Stimulated activated naive CD8-positive, alpha-beta T cell treated with anti-CD3 and anti-CD28 coated beads, Interleukin-15, Interleukin-2, amounts not matched to agents 100 ng/mL and 50 ng/mL, for 24 hours (primary cell): ENCODE data around the gene GDPD5.

Source experiments
- H3K27ac Mint-ChIP-seq: one replicate; pipeline ENCODE4 v1.8.0; 2021; ENCODE audit warnings: mild to moderate bottlenecking, mixed read lengths
- H3K27me3 Mint-ChIP-seq: one replicate; pipeline ENCODE4 v1.8.0; 2021; ENCODE audit warnings: mixed read lengths
- H3K36me3 Mint-ChIP-seq: one replicate; pipeline ENCODE4 v1.8.0; 2021; ENCODE audit warnings: low read depth, mixed read lengths
- H3K4me1 Mint-ChIP-seq: one replicate; pipeline ENCODE4 v1.8.0; 2021; ENCODE audit warnings: low read depth, mixed read lengths
- H3K4me3 Mint-ChIP-seq: one replicate; pipeline ENCODE4 v1.8.0; 2021; ENCODE audit warnings: mild to moderate bottlenecking, mixed read lengths
- H3K9me3 Mint-ChIP-seq: one replicate; pipeline ENCODE4 v1.8.0; 2021; ENCODE audit warnings: mixed read lengths

The GDPD5 gene

GRCh38 chr11:75532200-75533048 is 6.7 kb upstream of the GDPD5 start:
- Mint-ChIP-seq H3K4me3 (no peak overlapping the region), H3K36me3 (no peaks in the 10 kb centered on the region), H3K9me3 (no peaks in the 10 kb centered on the region), H3K27me3 (peaks cover 4% of the 10 kb centered on the region), H3K4me1 (peaks cover 32% of the 10 kb centered on the region), H3K27ac (no peak overlapping the region)

- no peak overlapping the region for H3K4me3 Mint-ChIP-seq
- no peaks in the 10 kb centered on the region for H3K36me3 Mint-ChIP-seq
- H3K27ac Mint-ChIP-seq: no peak overlapping the region
- peaks cover 24% of the 10 kb centered on the region for H3K4me1 Mint-ChIP-seq
- peaks cover 4% of the 10 kb centered on the region for H3K27me3 Mint-ChIP-seq
- no peaks in the 10 kb centered on the region for H3K9me3 Mint-ChIP-seq
Measured at GRCh38 chr11:75531325-75531724, 5.6 kb upstream of the GDPD5 start.

GRCh38 chr11:75530577-75530976 is 4.8 kb upstream of the GDPD5 start:
- Mint-ChIP-seq H3K36me3 (no peaks in the 10 kb centered on the region), H3K27me3 (peaks cover 4% of the 10 kb centered on the region), H3K4me3 (no peak overlapping the region), H3K4me1 (peaks cover 23% of the 10 kb centered on the region), H3K27ac (no peak overlapping the region), H3K9me3 (no peaks in the 10 kb centered on the region)

- no peaks in the 10 kb centered on the region for H3K9me3 Mint-ChIP-seq
- H3K27me3 Mint-ChIP-seq: peaks cover 11% of the 10 kb centered on the region
- H3K4me3 Mint-ChIP-seq: no peak overlapping the region
- H3K27ac Mint-ChIP-seq: no peak overlapping the region
- H3K4me1 Mint-ChIP-seq: peaks cover 30% of the 10 kb centered on the region
- no peaks in the 10 kb centered on the region for H3K36me3 Mint-ChIP-seq
Measured at GRCh38 chr11:75527938-75528735, 2.4 kb upstream of the GDPD5 start.

GRCh38 chr11:75527130-75527529 is 1.4 kb upstream of the GDPD5 start:
- Mint-ChIP-seq H3K36me3 (no peaks in the 10 kb centered on the region), H3K9me3 (no peaks in the 10 kb centered on the region), H3K27ac (no peak overlapping the region), H3K4me1 (peaks cover 27% of the 10 kb centered on the region), H3K4me3 (peak overlapping the region; percentile 76), H3K27me3 (peaks cover 11% of the 10 kb centered on the region)

GRCh38 chr11:75526192-75526541 is 426 bp upstream of the GDPD5 start:
- peaks cover 11% of the 10 kb centered on the region for H3K27me3 Mint-ChIP-seq
- peak overlapping the region; percentile 76 for H3K4me3 Mint-ChIP-seq
- peaks cover 20% of the 10 kb centered on the region for H3K4me1 Mint-ChIP-seq
- H3K9me3 Mint-ChIP-seq: no peaks in the 10 kb centered on the region
- no peak overlapping the region for H3K27ac Mint-ChIP-seq
- H3K36me3 Mint-ChIP-seq: no peaks in the 10 kb centered on the region

GRCh38 chr11:75524665-75525432 is 892 bp downstream of the GDPD5 start:
- Mint-ChIP-seq H3K4me1 (peaks cover 20% of the 10 kb centered on the region), H3K36me3 (no peaks in the 10 kb centered on the region), H3K27ac (no peak overlapping the region)

GRCh38 chr11:75523811-75524664 is 1.7 kb downstream of the GDPD5 start:
- Mint-ChIP-seq H3K4me3 (peak overlapping the region; percentile 74), H3K27ac (no peak overlapping the region), H3K36me3 (no peaks in the 10 kb centered on the region), H3K9me3 (no peaks in the 10 kb centered on the region), H3K27me3 (peaks cover 7% of the 10 kb centered on the region), H3K4me1 (peaks cover 20% of the 10 kb centered on the region)

More at GRCh38 chr11:75524665-75525432, 892 bp downstream of the GDPD5 start:
- peaks cover 11% of the 10 kb centered on the region for H3K27me3 Mint-ChIP-seq
- H3K9me3 Mint-ChIP-seq: no peaks in the 10 kb centered on the region
- H3K4me3 Mint-ChIP-seq: peak overlapping the region; percentile 74

GRCh38 chr11:75523189-75523588 is 2.6 kb downstream of the GDPD5 start:
- H3K9me3 Mint-ChIP-seq: no peaks in the 10 kb centered on the region
- H3K4me1 Mint-ChIP-seq: peaks cover 20% of the 10 kb centered on the region
- H3K27me3 Mint-ChIP-seq: peaks cover 7% of the 10 kb centered on the region
- no peaks in the 10 kb centered on the region for H3K36me3 Mint-ChIP-seq
- no peak overlapping the region for H3K27ac Mint-ChIP-seq
- H3K4me3 Mint-ChIP-seq: no peak overlapping the region

- H3K4me3 Mint-ChIP-seq: no peak overlapping the region
- H3K4me1 Mint-ChIP-seq: peaks cover 22% of the 10 kb centered on the region
- peaks cover 7% of the 10 kb centered on the region for H3K27me3 Mint-ChIP-seq
- no peak overlapping the region for H3K27ac Mint-ChIP-seq
- no peaks in the 10 kb centered on the region for H3K36me3 Mint-ChIP-seq
- no peaks in the 10 kb centered on the region for H3K9me3 Mint-ChIP-seq
Measured at GRCh38 chr11:75522286-75523044, 3.3 kb downstream of the GDPD5 start.

- no peak overlapping the region for H3K4me3 Mint-ChIP-seq
- H3K9me3 Mint-ChIP-seq: no peaks in the 10 kb centered on the region
- H3K4me1 Mint-ChIP-seq: peaks cover 24% of the 10 kb centered on the region
- no peaks in the 10 kb centered on the region for H3K36me3 Mint-ChIP-seq
- no peak overlapping the region for H3K27ac Mint-ChIP-seq
- peaks cover 7% of the 10 kb centered on the region for H3K27me3 Mint-ChIP-seq
Measured at GRCh38 chr11:75520688-75521087, 5.1 kb downstream of the GDPD5 start.

- Mint-ChIP-seq H3K36me3 (no peaks in the 10 kb centered on the region), H3K9me3 (no peaks in the 10 kb centered on the region), H3K27ac (no peak overlapping the region), H3K4me1 (peaks cover 16% of the 10 kb centered on the region), H3K27me3 (peaks cover 4% of the 10 kb centered on the region), H3K4me3 (no peak overlapping the region)
Measured at GRCh38 chr11:75518771-75519653, 6.7 kb downstream of the GDPD5 start.

- Mint-ChIP-seq H3K4me1 (peaks cover 9% of the 10 kb centered on the region), H3K4me3 (no peak overlapping the region), H3K27ac (no peak overlapping the region), H3K36me3 (no peaks in the 10 kb centered on the region), H3K27me3 (no peaks in the 10 kb centered on the region), H3K9me3 (no peaks in the 10 kb centered on the region)
Measured at GRCh38 chr11:75518204-75518549, 7.6 kb downstream of the GDPD5 start.
